Activated CD4-positive, alpha-beta T cell treated with anti-CD3 and anti-CD28 coated beads, Interleukin-2, amount 10 ng/mL, durations not matched to agents 24 days and 14 days (primary cell): ENCODE data around the gene DSTYK. TPM values are rescaled to one million over a fixed set of nuclear protein-coding genes. Genes with fewer than 3 reads are reported as not detected.

Experiments used
- DNase-seq: peaks from one replicate; pipeline ENCODE4 v3.0.0; 2022
- H3K27ac Mint-ChIP-seq: one replicate; pipeline ENCODE4 v1.8.0; 2022; ENCODE audit warnings: mild to moderate bottlenecking, mixed read lengths
- H3K27me3 Mint-ChIP-seq: one replicate; pipeline ENCODE4 v1.8.0; 2022; ENCODE audit warnings: mixed read lengths
- H3K36me3 Mint-ChIP-seq: one replicate; pipeline ENCODE4 v1.8.0; 2022; ENCODE audit warnings: low read depth, mild to moderate bottlenecking, mixed read lengths
- H3K4me1 Mint-ChIP-seq: one replicate; pipeline ENCODE4 v1.8.0; 2021; ENCODE audit warnings: mixed read lengths
- H3K4me3 Mint-ChIP-seq: one replicate; pipeline ENCODE4 v1.8.0; 2022; ENCODE audit warnings: mild to moderate bottlenecking, moderate library complexity, mixed read lengths
- H3K9me3 Mint-ChIP-seq: one replicate; pipeline ENCODE4 v1.8.0; 2021; ENCODE audit warnings: mixed read lengths
- intact Hi-C: fragments of 100-400 bp; cut with micrococcal nuclease; formaldehyde crosslinking; loops from one replicate; pipeline ENCODE4 v1.15.1; 2023
- total RNA-seq: library from RNA; stranded (reverse); gene quantifications from 2 replicates; pipeline ENCODE4 v1.2.3, GENCODE V29; 2022

The DSTYK gene
- total RNA-seq, 1 donor from 2014 or later, result 27.6 TPM

GRCh38 chr1:205220421-205220820, 8.9 kb upstream of the DSTYK start:
- DNase-seq, result no peak
- Mint-ChIP-seq H3K27ac (no peak overlapping the region), H3K4me1 (peaks cover 2% of the 10 kb centered on the region), H3K27me3 (peaks cover 22% of the 10 kb centered on the region), H3K9me3 (no peaks in the 10 kb centered on the region), H3K4me3 (no peak overlapping the region), H3K36me3 (no peaks in the 10 kb centered on the region)
- intact Hi-C loops, result no loop called here

GRCh38 chr1:205217418-205217817, 5.9 kb upstream of the DSTYK start:
- Mint-ChIP-seq H3K4me3 (no peak overlapping the region), H3K4me1 (peaks cover 13% of the 10 kb centered on the region), H3K27ac (no peak overlapping the region), H3K9me3 (no peaks in the 10 kb centered on the region), H3K36me3 (no peaks in the 10 kb centered on the region), H3K27me3 (peaks cover 10% of the 10 kb centered on the region)
- no peak for DNase-seq
- intact Hi-C loops, result no loop called here

GRCh38 chr1:205216588-205216987, 5.1 kb upstream of the DSTYK start:
- intact Hi-C loops, result no loop called here
- peaks cover 8% of the 10 kb centered on the region for H3K27me3 Mint-ChIP-seq
- DNase-seq, result no peak
- H3K36me3 Mint-ChIP-seq, result no peaks in the 10 kb centered on the region
- H3K4me1 Mint-ChIP-seq, result peaks cover 21% of the 10 kb centered on the region
- no peak overlapping the region for H3K27ac Mint-ChIP-seq
- H3K4me3 Mint-ChIP-seq, result no peak overlapping the region
- no peaks in the 10 kb centered on the region for H3K9me3 Mint-ChIP-seq

GRCh38 chr1:205214756-205215155, 3.3 kb upstream of the DSTYK start:
- Mint-ChIP-seq H3K36me3 (peaks cover 10% of the 10 kb centered on the region), H3K27ac (no peak overlapping the region), H3K4me1 (peaks cover 32% of the 10 kb centered on the region), H3K9me3 (no peaks in the 10 kb centered on the region), H3K27me3 (peaks cover 6% of the 10 kb centered on the region), H3K4me3 (peak overlapping the region; percentile 6)
- intact Hi-C loops, result loop anchor here (5.0 kb wide), 1 partner anchor 42 kb away; no protein-coding TSS in a partner anchor
- DNase-seq, result no peak

GRCh38 chr1:205211839-205212536, 486 bp upstream of the DSTYK start:
- H3K27me3 Mint-ChIP-seq, result peaks cover under 1% of the 10 kb centered on the region
- H3K4me3 Mint-ChIP-seq, result peak overlapping the region; percentile 95
- peaks cover 40% of the 10 kb centered on the region for H3K4me1 Mint-ChIP-seq
- peak overlapping the region; percentile 96 for H3K27ac Mint-ChIP-seq
- intact Hi-C loops, result loop anchor here (1.0 to 5.0 kb wide), 7 partner anchors 9 to 89 kb away; no protein-coding TSS in a partner anchor
- H3K9me3 Mint-ChIP-seq, result no peaks in the 10 kb centered on the region
- H3K36me3 Mint-ChIP-seq, result peaks cover 13% of the 10 kb centered on the region
- DNase-seq, result no peak

- DNase-seq, result no peak
- intact Hi-C loops, result loop anchor here (1.0 to 5.0 kb wide), 6 partner anchors 7 to 88 kb away; no protein-coding TSS in a partner anchor
- H3K4me1 Mint-ChIP-seq, result peaks cover 42% of the 10 kb centered on the region
Measured at GRCh38 chr1:205210756-205211168, 740 bp downstream of the DSTYK start.

GRCh38 chr1:205208811-205209210, 2.7 kb downstream of the DSTYK start:
- peak overlapping the region; percentile 67 for H3K4me3 Mint-ChIP-seq
- H3K36me3 Mint-ChIP-seq, result peaks cover 16% of the 10 kb centered on the region
- H3K27me3 Mint-ChIP-seq, result no peaks in the 10 kb centered on the region
- H3K9me3 Mint-ChIP-seq, result no peaks in the 10 kb centered on the region
- no peak overlapping the region for H3K27ac Mint-ChIP-seq
- intact Hi-C loops, result no loop called here
- DNase-seq, result no peak
- H3K4me1 Mint-ChIP-seq, result peaks cover 42% of the 10 kb centered on the region

More at GRCh38 chr1:205210756-205211168, 740 bp downstream of the DSTYK start:
- Mint-ChIP-seq H3K36me3 (peaks cover 16% of the 10 kb centered on the region), H3K27me3 (no peaks in the 10 kb centered on the region), H3K4me3 (peak overlapping the region; percentile 95), H3K9me3 (no peaks in the 10 kb centered on the region), H3K27ac (peak overlapping the region; percentile 96)

- Mint-ChIP-seq H3K4me1 (peaks cover 42% of the 10 kb centered on the region), H3K4me3 (peak overlapping the region; percentile 3), H3K27me3 (no peaks in the 10 kb centered on the region), H3K36me3 (peaks cover 14% of the 10 kb centered on the region), H3K27ac (no peak overlapping the region), H3K9me3 (no peaks in the 10 kb centered on the region)
- intact Hi-C loops, result no loop called here
- DNase-seq, result no peak
Measured at GRCh38 chr1:205205055-205205454, 6.4 kb downstream of the DSTYK start.

GRCh38 chr1:205204552-205204951, 7.0 kb downstream of the DSTYK start:
- H3K27me3 Mint-ChIP-seq, result no peaks in the 10 kb centered on the region
- H3K4me3 Mint-ChIP-seq, result peak overlapping the region; percentile 42
- H3K9me3 Mint-ChIP-seq, result no peaks in the 10 kb centered on the region
- peaks cover 17% of the 10 kb centered on the region for H3K36me3 Mint-ChIP-seq
- DNase-seq, result no peak
- intact Hi-C loops, result loop anchor here (1.0 kb wide), 1 partner anchor 18 kb away; no protein-coding TSS in a partner anchor
- peak overlapping the region; percentile 95 for H3K27ac Mint-ChIP-seq
- H3K4me1 Mint-ChIP-seq, result peaks cover 45% of the 10 kb centered on the region

GRCh38 chr1:205199931-205200299, 11.6 kb downstream of the DSTYK start:
- H3K9me3 Mint-ChIP-seq, result no peaks in the 10 kb centered on the region
- H3K4me3 Mint-ChIP-seq, result peak overlapping the region; percentile 66
- H3K4me1 Mint-ChIP-seq, result peaks cover 54% of the 10 kb centered on the region
- H3K36me3 Mint-ChIP-seq, result peaks cover 34% of the 10 kb centered on the region
- intact Hi-C loops, result loop anchor here (1.0 to 2.0 kb wide), 6 partner anchors 11 to 87 kb away; partner anchors contain the start of gene DSTYK
- DNase-seq, result peak; percentile 65
- H3K27me3 Mint-ChIP-seq, result no peaks in the 10 kb centered on the region
- peak overlapping the region; percentile 85 for H3K27ac Mint-ChIP-seq

GRCh38 chr1:205199090-205199930, 12.2 kb downstream of the DSTYK start:
- DNase-seq, result peak; percentile 78
- Mint-ChIP-seq H3K9me3 (no peaks in the 10 kb centered on the region), H3K36me3 (peaks cover 34% of the 10 kb centered on the region), H3K27me3 (no peaks in the 10 kb centered on the region), H3K4me1 (peaks cover 50% of the 10 kb centered on the region), H3K4me3 (peak overlapping the region; percentile 66), H3K27ac (peak overlapping the region; percentile 85)
- intact Hi-C loops, result loop anchor here (1.0 to 2.0 kb wide), 6 partner anchors 12 to 87 kb away; partner anchors contain the start of gene DSTYK

GRCh38 chr1:205192287-205192686, 19.2 kb downstream of the DSTYK start:
- Mint-ChIP-seq H3K27ac (no peak overlapping the region), H3K4me1 (peaks cover 42% of the 10 kb centered on the region), H3K36me3 (peaks cover 33% of the 10 kb centered on the region), H3K9me3 (no peaks in the 10 kb centered on the region), H3K4me3 (no peak overlapping the region), H3K27me3 (no peaks in the 10 kb centered on the region)
- intact Hi-C loops, result no loop called here
- no peak for DNase-seq

- peaks cover 44% of the 10 kb centered on the region for H3K4me1 Mint-ChIP-seq
- intact Hi-C loops, result no loop called here
- H3K36me3 Mint-ChIP-seq, result peaks cover 33% of the 10 kb centered on the region
- no peak overlapping the region for H3K4me3 Mint-ChIP-seq
- no peak for DNase-seq
- no peaks in the 10 kb centered on the region for H3K27me3 Mint-ChIP-seq
- no peak overlapping the region for H3K27ac Mint-ChIP-seq
- H3K9me3 Mint-ChIP-seq, result no peaks in the 10 kb centered on the region
Measured at GRCh38 chr1:205191622-205192021, 19.9 kb downstream of the DSTYK start.
